ENCODE measurements around the gene TMEM80.

GRCh38 chr11:698493-699115 lies 3.0 kb downstream of the TMEM80 start:
- TF ChIP-seq, protein P1, sequence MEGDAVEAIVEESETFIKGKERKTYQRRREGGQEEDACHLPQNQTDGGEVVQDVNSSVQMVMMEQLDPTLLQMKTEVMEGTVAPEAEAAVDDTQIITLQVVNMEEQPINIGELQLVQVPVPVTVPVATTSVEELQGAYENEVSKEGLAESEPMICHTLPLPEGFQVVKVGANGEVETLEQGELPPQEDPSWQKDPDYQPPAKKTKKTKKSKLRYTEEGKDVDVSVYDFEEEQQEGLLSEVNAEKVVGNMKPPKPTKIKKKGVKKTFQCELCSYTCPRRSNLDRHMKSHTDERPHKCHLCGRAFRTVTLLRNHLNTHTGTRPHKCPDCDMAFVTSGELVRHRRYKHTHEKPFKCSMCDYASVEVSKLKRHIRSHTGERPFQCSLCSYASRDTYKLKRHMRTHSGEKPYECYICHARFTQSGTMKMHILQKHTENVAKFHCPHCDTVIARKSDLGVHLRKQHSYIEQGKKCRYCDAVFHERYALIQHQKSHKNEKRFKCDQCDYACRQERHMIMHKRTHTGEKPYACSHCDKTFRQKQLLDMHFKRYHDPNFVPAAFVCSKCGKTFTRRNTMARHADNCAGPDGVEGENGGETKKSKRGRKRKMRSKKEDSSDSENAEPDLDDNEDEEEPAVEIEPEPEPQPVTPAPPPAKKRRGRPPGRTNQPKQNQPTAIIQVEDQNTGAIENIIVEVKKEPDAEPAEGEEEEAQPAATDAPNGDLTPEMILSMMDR (IDR thresholded peaks at IDR 0.05; ENCODE audit: low read length) = no peak
- no peak for TF ChIP-seq EZH2 (IDR thresholded peaks at IDR 0.05; ENCODE audit: borderline replicate concordance, low read length)
